B cell (primary cell): ENCODE data around the gene PDP2. TPM values are rescaled to one million over a fixed set of nuclear protein-coding genes. Genes with fewer than 3 reads are reported as not detected.
"Not testable (repeated sequence)": the region's sequence is repeated elsewhere in the genome, so short reads cannot be mapped to it uniquely, and the experiment has no call there.

ENCODE experiments used
- ATAC-seq: fragments of 200-7000 bp; cut with Tn5 transposase; one replicate; pipeline ENCODE4 v1.10.0; 2021; ENCODE audit warnings: low read depth, mild to moderate bottlenecking, moderate number of reproducible peaks, moderate library complexity
- CTCF ChIA-PET: fragments of 350-600 bp; sonication (Branson Sonifier 250); formaldehyde crosslinking; loops from one replicate; lab custom pipeline; 2021; ENCODE audit warnings: antibody characterized with exemption, inconsistent platforms; lab: Charles Lee
- POLR2A ChIA-PET: fragments of 350-600 bp; sonication (Branson Sonifier 250); formaldehyde crosslinking; loops from one replicate; lab custom pipeline; 2021; ENCODE audit warnings: antibody characterized with exemption; lab: Charles Lee
- DNase-seq: peaks from one replicate; pipeline ENCODE4 v3.0.0; 2013
- H2AFZ ChIP-seq: 2 replicates; pipeline ENCODE4 v1.6.1; 2012; ENCODE audit warnings: mild to moderate bottlenecking, low read depth, low read length; ENCODE audit not compliant: insufficient read depth, poor library complexity, severe bottlenecking
- H3K27ac ChIP-seq, 2 donors: 1 replicate in 1 of 2; 2 replicates in 1 of 2; pipeline ENCODE4 v1.5.1; 2012 to 2013; ENCODE audit warnings: low read length in 2 of 2, mild to moderate bottlenecking in 2 of 2, moderate library complexity in 1 of 2
- H3K27me3 ChIP-seq, 4 experiments: fragments of 200-600 bp in 1 of 4; sonication (generic) in 1 of 4; replicated peaks in 1 of 4; 1 replicate in 2 of 4; 2 replicates in 2 of 4; pipeline versions ENCODE4 v1.6.1 to v1.7.0; 2013 to 2016; ENCODE audit warnings: low read length in 3 of 4, mild to moderate bottlenecking in 2 of 4, mixed read lengths in 1 of 4, moderate library complexity in 1 of 4; ENCODE audit not compliant: insufficient read depth in 4 of 4, control insufficient read depth in 3 of 4; ENCODE audit errors: control extremely low read depth in 1 of 4
- H3K36me3 ChIP-seq, 2 experiments: replicated peaks in 1 of 2; 1 replicate in 1 of 2; 2 replicates in 1 of 2; pipeline versions ENCODE4 v1.6.1 to v1.7.1; 2013; ENCODE audit warnings: low read length in 1 of 2; ENCODE audit not compliant: insufficient read depth in 2 of 2, control insufficient read depth in 1 of 2; ENCODE audit errors: control extremely low read depth in 1 of 2, extremely low read depth in 1 of 2
- H3K4me1 ChIP-seq, 2 donors: fragments of 200-600 bp in 1 of 2; sonication (generic) in 1 of 2; 1 replicate in 1 of 2; 2 replicates in 1 of 2; pipeline versions ENCODE4 v1.5.1 to v1.6.1; 2013 to 2017; ENCODE audit warnings: low read length in 2 of 2; ENCODE audit not compliant: control insufficient read depth in 2 of 2, insufficient read depth in 2 of 2
- H3K4me2 ChIP-seq: replicated peaks from 2 replicates; pipeline ENCODE3; 2012; ENCODE audit warnings: mild to moderate bottlenecking, low read depth, low read length; ENCODE audit not compliant: poor library complexity, severe bottlenecking
- H3K4me3 ChIP-seq, 5 experiments: fragments of 200-600 bp in 1 of 5; sonication (generic) in 1 of 5; 1 replicate in 3 of 5; 2 replicates in 2 of 5; pipeline versions ENCODE4 v1.5.1 to v1.7.0; 2011 to 2016; ENCODE audit warnings: low read length in 4 of 5, mild to moderate bottlenecking in 4 of 5, low read depth in 2 of 5, control low read depth in 1 of 5, moderate library complexity in 1 of 5; ENCODE audit not compliant: insufficient read depth in 1 of 5; ENCODE audit errors: control extremely low read depth in 1 of 5, extremely low read depth in 1 of 5
- H3K79me2 ChIP-seq: fragments of 200-600 bp; sonication (generic); one replicate; pipeline ENCODE4 v1.6.0; 2016; ENCODE audit warnings: low read length; ENCODE audit not compliant: control insufficient read depth, insufficient read depth
- H3K9ac ChIP-seq: fragments of 200-600 bp; sonication (generic); 2 replicates; pipeline ENCODE4 v1.6.1; 2017; ENCODE audit warnings: mild to moderate bottlenecking, low read length, moderate library complexity
- H3K9me3 ChIP-seq, 3 donors: one replicate each; pipeline versions ENCODE4 v1.6.1 to v1.7.1; 2013; ENCODE audit warnings: low read length in 2 of 3; ENCODE audit not compliant: control insufficient read depth in 2 of 3, insufficient read depth in 1 of 3; ENCODE audit errors: control extremely low read depth in 1 of 3
- H4K20me1 ChIP-seq: 2 replicates; pipeline ENCODE4 v1.6.0; 2012; ENCODE audit warnings: mild to moderate bottlenecking, low read length; ENCODE audit not compliant: insufficient read depth, control insufficient read depth, poor library complexity, severe bottlenecking
- H3K27ac Mint-ChIP-seq: one replicate; pipeline ENCODE4 v1.8.0; 2021; ENCODE audit warnings: mixed read lengths
- H3K27me3 Mint-ChIP-seq: one replicate; pipeline ENCODE4 v1.8.0; 2021; ENCODE audit warnings: mixed read lengths
- H3K4me1 Mint-ChIP-seq: one replicate; pipeline ENCODE4 v1.8.0; 2021; ENCODE audit warnings: mixed read lengths
- H3K4me3 Mint-ChIP-seq: one replicate; pipeline ENCODE4 v1.8.0; 2021; ENCODE audit warnings: mixed read lengths
- H3K9me3 Mint-ChIP-seq: one replicate; pipeline ENCODE4 v1.8.0; 2022; ENCODE audit warnings: mixed read lengths; ENCODE audit not compliant: insufficient read depth
- EZH2 ChIP-seq: IDR thresholded peaks from 2 replicates; pipeline ENCODE4 v1.6.1; 2012; ENCODE audit warnings: borderline replicate concordance, low read depth, mild to moderate bottlenecking, moderate library complexity, low read length; ENCODE audit not compliant: insufficient read depth, poor library complexity, severe bottlenecking
- whole genome bisulfite sequencing: methylation state at CpG from one replicate; pipeline ENCODE4 v1.1.5; 2013; ENCODE audit warnings: missing lambda C conversion rate; ENCODE audit not compliant: insufficient coverage; 5-methylcytosine and 5-hydroxymethylcytosine counted together
- intact Hi-C: fragments of 100-400 bp; cut with micrococcal nuclease; formaldehyde crosslinking; loops from one replicate; pipeline ENCODE4 v1.10.0; 2022
- polyA plus RNA-seq: library from polyadenylated mRNA; depleted of rRNA; stranded (reverse); fragments of >200 nt; gene quantifications from 2 replicates; pipeline ENCODE4 v1.2.3, GENCODE V29; 2012
- total RNA-seq, 2 donors: library from RNA; stranded (reverse); fragments of 120-200 nt in 1 of 2; gene quantifications; 1 replicate in 1 of 2; 2 replicates in 1 of 2; pipeline versions ENCODE4 v1.2.3 to v1.2.4, GENCODE V29; 2013 to 2022
- TF ChIP-seq, protein P1 (sequence below): fragments of 200-600 bp; IDR thresholded peaks from one replicate; pipeline ENCODE4 v1.8.0; 2022; ENCODE audit warnings: antibody characterized with exemption, mild to moderate bottlenecking

PDP2 gene
- total and polyA plus RNA-seq, 2 donors (not counting 1 experiment from before 2014, with no cell fraction given): 1.9 to 18.7 TPM

DNA sequence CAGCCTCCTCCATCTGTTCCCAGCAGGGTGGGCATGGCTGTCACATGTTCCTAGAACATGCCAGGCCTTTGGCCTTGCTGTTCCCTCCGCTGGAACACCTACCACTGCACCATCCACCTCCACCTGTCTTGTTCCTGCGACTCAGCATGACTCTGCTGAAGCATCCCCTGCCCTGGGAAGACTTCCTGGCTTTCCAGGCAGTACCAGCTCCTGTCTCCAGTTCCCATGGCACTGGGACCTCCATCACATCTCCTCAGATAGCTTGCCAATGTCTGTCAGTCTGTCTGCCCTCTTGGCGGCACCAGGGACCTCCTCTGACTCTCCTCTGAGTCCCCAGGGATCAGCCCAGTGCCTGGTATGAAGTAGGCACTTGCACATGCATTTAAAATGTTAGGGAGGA, 15.7 kb downstream of the PDP2 start:
- intact Hi-C loops: loop anchor here (1.0 kb wide), 1 partner anchor 58 kb away; no protein-coding TSS in a partner anchor
- Mint-ChIP-seq H3K9me3 (no peaks in the 10 kb centered on the region), H3K27ac (no peak overlapping the region), H3K4me3 (no peak overlapping the region), H3K27me3 (no peaks in the 10 kb centered on the region), H3K4me1 (no peaks in the 10 kb centered on the region)
- no peak for DNase-seq
- 100% methylated on average over 2 of the region's 3 CpGs for WGBS
- H3K27me3 ChIP-seq: peaks cover 0 to 3% (median 0%) of the 10 kb centered on the region in 4 experiments
- no peak overlapping the region for H3K27ac ChIP-seq
- H3K4me1 ChIP-seq: peaks cover 0 to 3% of the 10 kb centered on the region in 2 donors
- no peak overlapping the region for H3K9ac ChIP-seq
- no peak for TF ChIP-seq EZH2
- TF ChIP-seq, protein P1, sequence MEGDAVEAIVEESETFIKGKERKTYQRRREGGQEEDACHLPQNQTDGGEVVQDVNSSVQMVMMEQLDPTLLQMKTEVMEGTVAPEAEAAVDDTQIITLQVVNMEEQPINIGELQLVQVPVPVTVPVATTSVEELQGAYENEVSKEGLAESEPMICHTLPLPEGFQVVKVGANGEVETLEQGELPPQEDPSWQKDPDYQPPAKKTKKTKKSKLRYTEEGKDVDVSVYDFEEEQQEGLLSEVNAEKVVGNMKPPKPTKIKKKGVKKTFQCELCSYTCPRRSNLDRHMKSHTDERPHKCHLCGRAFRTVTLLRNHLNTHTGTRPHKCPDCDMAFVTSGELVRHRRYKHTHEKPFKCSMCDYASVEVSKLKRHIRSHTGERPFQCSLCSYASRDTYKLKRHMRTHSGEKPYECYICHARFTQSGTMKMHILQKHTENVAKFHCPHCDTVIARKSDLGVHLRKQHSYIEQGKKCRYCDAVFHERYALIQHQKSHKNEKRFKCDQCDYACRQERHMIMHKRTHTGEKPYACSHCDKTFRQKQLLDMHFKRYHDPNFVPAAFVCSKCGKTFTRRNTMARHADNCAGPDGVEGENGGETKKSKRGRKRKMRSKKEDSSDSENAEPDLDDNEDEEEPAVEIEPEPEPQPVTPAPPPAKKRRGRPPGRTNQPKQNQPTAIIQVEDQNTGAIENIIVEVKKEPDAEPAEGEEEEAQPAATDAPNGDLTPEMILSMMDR: no peak
- no peaks in the 10 kb centered on the region for H3K36me3 ChIP-seq
- H3K9me3 ChIP-seq: no peaks in the 10 kb centered on the region
- no peaks in the 10 kb centered on the region for H3K79me2 ChIP-seq
- ATAC-seq: no peak
- no peak overlapping the region for H3K4me3 ChIP-seq
- no peak overlapping the region for H2AFZ ChIP-seq
- ChIA-PET POLR2A (no interaction called here), CTCF (interaction anchor here (1.0 to 2.5 kb wide), 6 partner anchors 11 to 259 kb away, joined by 3 to 8 read pairs (median 4); partner anchors contain the start of gene PDP2)
- H3K4me2 ChIP-seq: no peak overlapping the region
- no peaks in the 10 kb centered on the region for H4K20me1 ChIP-seq

DNA sequence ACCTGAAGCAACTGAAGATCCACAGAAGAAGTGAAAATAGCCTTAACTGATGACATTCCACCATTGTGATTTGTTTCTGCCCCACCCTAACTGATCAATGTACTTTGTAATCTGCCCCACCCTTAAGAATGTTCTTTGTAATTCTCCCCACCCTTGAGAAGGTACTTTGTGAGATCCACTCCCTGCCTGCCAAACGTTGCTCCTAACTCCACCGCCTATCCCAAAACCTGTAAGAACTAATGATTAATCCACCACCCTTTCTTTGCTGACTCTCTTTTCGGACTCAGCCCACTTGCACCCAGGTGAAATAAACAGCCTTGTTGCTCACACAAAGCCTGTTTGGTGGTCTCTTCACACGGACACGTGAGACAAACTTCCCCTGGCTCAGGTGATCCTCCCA, 16.4 kb downstream of the PDP2 start:
- WGBS: 98% methylated on average over 5 of the region's 5 CpGs
- ATAC-seq, H3K9me3 Mint-ChIP-seq, H3K27ac ChIP-seq, H2AFZ ChIP-seq, H3K4me2 ChIP-seq, POLR2A ChIA-PET, H3K9ac ChIP-seq, H3K4me1 ChIP-seq, DNase-seq, H3K4me1 Mint-ChIP-seq, H3K79me2 ChIP-seq, H3K27me3 Mint-ChIP-seq, H3K27me3 ChIP-seq, H4K20me1 ChIP-seq, intact Hi-C loops, H3K4me3 ChIP-seq, H3K27ac Mint-ChIP-seq, H3K9me3 ChIP-seq, H3K36me3 ChIP-seq, H3K4me3 Mint-ChIP-seq: not testable (repeated sequence)
- CTCF ChIA-PET: interaction anchor here (1.0 to 1.3 kb wide), 2 partner anchors 10 to 259 kb away, joined by 3 to 4 read pairs; no protein-coding TSS in a partner anchor
